RWPE2 (cell line): ENCODE results near the gene LMBR1L.
A peak's percentile ranks its signal among the peaks of the same experiment; 100 is the strongest.

Experiments
- ATAC-seq: fragments of 200-7000 bp; cut with Tn5 transposase; 3 replicates; pipeline ENCODE4 v1.9.1; 2021; ENCODE audit warnings: low read depth
- DNase-seq: peaks from one replicate; pipeline ENCODE4 v3.0.0-alpha.2; 2020; ENCODE audit warnings: low spot score
- H3K27ac ChIP-seq: fragments of 450-650 bp; 2 replicates; pipeline ENCODE4 v1.5.1; 2017; ENCODE audit warnings: mild to moderate bottlenecking; ENCODE audit not compliant: poor library complexity, severe bottlenecking
- H3K27me3 ChIP-seq: fragments of 250-450 bp; sonication (Bioruptor Pico); 2 replicates; pipeline ENCODE4 v1.5.1; 2021; ENCODE audit warnings: mild to moderate bottlenecking, moderate library complexity; ENCODE audit not compliant: insufficient read depth, poor library complexity, severe bottlenecking
- H3K36me3 ChIP-seq: fragments of 250-450 bp; sonication (Bioruptor Pico); 2 replicates; pipeline ENCODE4 v1.5.1; 2020; ENCODE audit warnings: low read depth, mild to moderate bottlenecking, moderate library complexity
- H3K4me1 ChIP-seq: fragments of 250-450 bp; sonication (Bioruptor Pico); 2 replicates; pipeline ENCODE4 v1.5.1; 2021; ENCODE audit warnings: mild to moderate bottlenecking, moderate library complexity; ENCODE audit not compliant: insufficient read depth, poor library complexity, severe bottlenecking
- H3K4me3 ChIP-seq: fragments of 250-450 bp; sonication (Bioruptor Pico); 2 replicates; pipeline ENCODE4 v1.5.1; 2021; ENCODE audit warnings: mild to moderate bottlenecking, moderate library complexity; ENCODE audit not compliant: severe bottlenecking
- H3K9me3 ChIP-seq: fragments of 250-450 bp; sonication (Bioruptor Pico); 2 replicates; pipeline ENCODE4 v1.5.1; 2021; ENCODE audit warnings: mild to moderate bottlenecking, moderate library complexity; ENCODE audit not compliant: severe bottlenecking
- TF ChIP-seq, protein P1 (sequence below): fragments of 450-650 bp; IDR thresholded peaks from one replicate; pipeline ENCODE4 v1.5.1; 2017; ENCODE audit warnings: mild to moderate bottlenecking, moderate library complexity; ENCODE audit not compliant: poor library complexity, severe bottlenecking

The LMBR1L gene

DNA sequence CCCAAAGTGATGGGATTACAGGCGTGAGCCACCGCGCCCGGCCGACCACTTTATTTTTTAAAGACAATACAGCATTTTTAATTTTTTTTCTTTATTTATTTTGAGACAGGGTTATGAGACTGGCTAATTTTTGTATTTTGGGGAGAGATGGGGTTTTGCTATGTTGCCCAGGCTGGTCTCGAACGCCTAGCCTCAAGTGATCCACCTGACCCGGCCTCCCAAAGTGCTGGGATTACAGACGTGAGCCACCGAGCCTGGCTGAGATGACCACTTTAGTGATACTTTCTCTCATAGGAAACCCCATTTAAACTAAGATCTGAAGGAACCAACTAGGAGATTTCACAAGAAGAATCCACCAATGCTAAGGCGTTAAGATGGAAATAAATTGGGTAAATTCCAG, 39.7 kb downstream of the LMBR1L start:
- Histone ChIP-seq H3K27ac (no peak overlapping the region), H3K9me3 (no peaks in the 10 kb centered on the region), H3K36me3 (no peaks in the 10 kb centered on the region), H3K27me3 (no peaks in the 10 kb centered on the region), H3K4me1 (peaks cover 4% of the 10 kb centered on the region), H3K4me3 (no peak overlapping the region)
- ATAC-seq (no peak), DNase-seq (no peak)
- TF ChIP-seq, protein P1, sequence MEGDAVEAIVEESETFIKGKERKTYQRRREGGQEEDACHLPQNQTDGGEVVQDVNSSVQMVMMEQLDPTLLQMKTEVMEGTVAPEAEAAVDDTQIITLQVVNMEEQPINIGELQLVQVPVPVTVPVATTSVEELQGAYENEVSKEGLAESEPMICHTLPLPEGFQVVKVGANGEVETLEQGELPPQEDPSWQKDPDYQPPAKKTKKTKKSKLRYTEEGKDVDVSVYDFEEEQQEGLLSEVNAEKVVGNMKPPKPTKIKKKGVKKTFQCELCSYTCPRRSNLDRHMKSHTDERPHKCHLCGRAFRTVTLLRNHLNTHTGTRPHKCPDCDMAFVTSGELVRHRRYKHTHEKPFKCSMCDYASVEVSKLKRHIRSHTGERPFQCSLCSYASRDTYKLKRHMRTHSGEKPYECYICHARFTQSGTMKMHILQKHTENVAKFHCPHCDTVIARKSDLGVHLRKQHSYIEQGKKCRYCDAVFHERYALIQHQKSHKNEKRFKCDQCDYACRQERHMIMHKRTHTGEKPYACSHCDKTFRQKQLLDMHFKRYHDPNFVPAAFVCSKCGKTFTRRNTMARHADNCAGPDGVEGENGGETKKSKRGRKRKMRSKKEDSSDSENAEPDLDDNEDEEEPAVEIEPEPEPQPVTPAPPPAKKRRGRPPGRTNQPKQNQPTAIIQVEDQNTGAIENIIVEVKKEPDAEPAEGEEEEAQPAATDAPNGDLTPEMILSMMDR = no peak

DNA sequence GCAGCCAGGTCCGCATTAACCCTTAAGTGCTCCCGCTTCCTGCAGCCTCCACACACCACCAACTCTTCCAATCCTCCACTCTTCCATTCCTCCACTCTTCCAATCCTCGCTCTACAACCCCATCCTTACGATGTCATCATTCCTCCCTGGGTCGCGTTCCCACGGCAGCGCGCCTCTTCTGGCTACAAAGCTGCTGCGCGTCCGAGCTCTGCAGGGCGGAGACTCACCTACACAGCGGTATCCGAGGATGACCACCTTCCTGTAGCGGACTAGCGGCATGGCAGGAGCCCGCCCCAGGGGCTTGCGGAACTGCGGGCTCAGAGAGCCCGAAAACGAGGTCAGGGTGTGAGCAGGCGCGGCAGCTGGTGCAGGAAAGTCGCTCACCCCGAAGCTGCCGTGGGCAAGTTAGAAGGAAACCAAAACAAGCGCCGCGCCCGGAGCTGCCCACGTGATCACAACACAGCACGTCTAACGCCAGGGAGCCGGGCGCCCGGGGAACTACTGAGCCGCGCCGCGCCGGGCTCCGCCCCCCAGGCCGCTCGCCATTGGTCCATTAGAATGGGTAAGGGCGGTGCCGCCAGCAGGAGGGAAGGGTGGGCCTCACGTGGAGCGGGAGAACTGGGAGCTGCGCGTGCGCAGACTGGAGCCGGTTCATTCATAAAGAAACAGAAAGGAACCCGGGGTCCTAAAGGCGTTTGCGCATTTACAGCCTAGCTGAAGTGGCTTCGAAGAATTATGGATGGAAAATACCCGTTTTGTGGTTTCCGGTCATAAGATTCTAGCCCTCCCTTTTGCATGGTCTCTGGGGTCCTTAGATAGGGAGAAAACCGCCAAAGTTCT, 40.9 kb downstream of the LMBR1L start, which contains the start of gene RHEBL1:
Gene RHEBL1 (minus strand): TSS at position 473 of the 840 bp plus-strand sequence. CDS start 194 bp downstream, at position 279.
- TF ChIP-seq, protein P1 = peak; percentile 40
- DNase-seq = peak; percentile 97
- H3K27me3 ChIP-seq = no peaks in the 10 kb centered on the region
- peaks cover 4% of the 10 kb centered on the region for H3K4me1 ChIP-seq
- no peaks in the 10 kb centered on the region for H3K9me3 ChIP-seq
- H3K4me3 ChIP-seq = peak within 1 kb of the TSS; percentile 64
- H3K27ac ChIP-seq = peak within 1 kb of the TSS; percentile 36
- peak; percentile 97 for ATAC-seq
- H3K36me3 ChIP-seq = no peaks in the 10 kb centered on the region

DNA sequence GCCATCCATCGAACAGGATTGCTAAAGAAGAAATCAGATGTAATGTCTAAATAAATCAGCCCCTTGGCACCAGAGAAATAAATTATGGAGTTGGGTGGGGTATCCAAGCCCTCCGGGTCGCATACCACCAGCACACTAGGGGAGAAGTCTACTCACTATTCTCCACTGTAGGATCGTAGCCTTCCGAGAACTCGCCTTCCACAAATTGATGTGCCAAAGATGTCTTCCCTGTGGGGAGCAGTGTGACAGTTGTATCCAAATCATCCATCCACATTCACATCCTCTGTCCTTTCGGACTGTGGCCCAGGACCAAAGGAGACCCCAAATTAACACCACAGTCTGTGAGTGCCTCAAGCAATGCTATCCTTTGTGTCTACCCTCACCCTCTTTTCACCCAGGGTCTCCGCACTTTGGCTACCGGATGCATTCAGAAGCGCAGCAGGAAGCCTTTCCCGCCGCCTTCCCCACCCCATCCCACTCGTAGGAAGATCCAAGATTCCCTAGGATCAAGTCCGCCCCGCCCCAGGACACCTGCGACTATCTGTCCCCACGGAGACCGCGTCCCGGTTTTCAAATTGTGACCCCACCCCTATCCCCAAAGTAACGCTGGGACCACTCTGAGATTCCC, 41.7 kb downstream of the LMBR1L start:
- H3K27me3 ChIP-seq = no peaks in the 10 kb centered on the region
- H3K27ac ChIP-seq = peak overlapping the region; percentile 36
- H3K9me3 ChIP-seq = no peaks in the 10 kb centered on the region
- H3K36me3 ChIP-seq = no peaks in the 10 kb centered on the region
- no peak for DNase-seq
- TF ChIP-seq, protein P1 = no peak
- H3K4me1 ChIP-seq = peaks cover 4% of the 10 kb centered on the region
- ATAC-seq = peak; percentile 21
- H3K4me3 ChIP-seq = peak overlapping the region; percentile 64

DNA sequence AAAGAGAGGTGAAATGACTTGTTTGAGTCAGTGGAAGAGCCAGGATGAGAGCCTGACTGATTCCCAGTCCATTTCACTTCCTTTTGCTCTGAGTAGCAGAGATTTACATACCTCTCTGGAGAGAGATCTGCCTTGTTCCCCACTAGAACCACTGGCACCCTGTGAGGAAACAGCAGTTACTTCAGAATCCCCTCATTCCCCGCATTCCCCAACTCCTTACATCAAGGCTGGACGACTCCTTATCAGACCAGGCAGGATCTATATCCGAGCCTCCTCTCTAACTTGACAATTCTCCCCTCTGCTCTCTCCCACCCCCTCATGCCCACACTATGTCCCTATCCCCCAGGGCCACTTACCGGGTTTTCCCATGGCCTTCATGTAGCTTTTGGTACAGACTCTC, 44.5 kb downstream of the LMBR1L start:
- Histone ChIP-seq H3K36me3 (no peaks in the 10 kb centered on the region), H3K9me3 (no peaks in the 10 kb centered on the region), H3K27ac (no peak overlapping the region), H3K4me1 (peaks cover 6% of the 10 kb centered on the region), H3K4me3 (no peak overlapping the region), H3K27me3 (no peaks in the 10 kb centered on the region)
- TF ChIP-seq, protein P1 = no peak
- ATAC-seq = no peak
- DNase-seq = no peak
